ENCODE results near the gene PTGFRN.

DNA sequence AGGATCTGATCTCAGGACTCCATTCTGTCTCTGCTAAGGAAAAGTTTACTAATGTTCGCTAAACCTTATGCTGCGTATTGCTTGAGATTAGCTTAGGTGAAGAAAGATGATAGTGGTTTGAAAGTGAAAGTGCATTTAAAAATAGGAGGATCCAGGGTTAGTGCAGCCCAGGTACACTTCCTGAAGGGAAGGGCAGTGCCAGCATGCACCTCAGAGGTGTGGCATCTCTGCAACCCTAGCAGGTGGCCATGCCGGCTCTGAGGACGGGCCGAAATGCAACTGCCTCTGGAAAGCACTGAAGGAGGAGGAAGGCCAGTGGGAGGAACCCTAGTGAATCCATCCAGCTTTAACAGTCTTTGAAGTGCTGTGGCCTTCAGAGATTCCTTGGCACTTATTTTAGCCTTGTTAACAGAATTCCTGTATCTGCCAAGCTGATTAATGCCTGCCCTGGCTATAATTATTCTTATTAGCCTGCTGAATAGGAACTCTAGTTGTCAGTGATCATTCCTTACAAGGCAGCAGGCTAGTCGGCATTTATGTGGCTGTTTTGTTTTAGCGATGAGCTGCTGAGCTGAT, 5.5 kb downstream of the PTGFRN start:
- TF ChIP-seq, protein P1, sequence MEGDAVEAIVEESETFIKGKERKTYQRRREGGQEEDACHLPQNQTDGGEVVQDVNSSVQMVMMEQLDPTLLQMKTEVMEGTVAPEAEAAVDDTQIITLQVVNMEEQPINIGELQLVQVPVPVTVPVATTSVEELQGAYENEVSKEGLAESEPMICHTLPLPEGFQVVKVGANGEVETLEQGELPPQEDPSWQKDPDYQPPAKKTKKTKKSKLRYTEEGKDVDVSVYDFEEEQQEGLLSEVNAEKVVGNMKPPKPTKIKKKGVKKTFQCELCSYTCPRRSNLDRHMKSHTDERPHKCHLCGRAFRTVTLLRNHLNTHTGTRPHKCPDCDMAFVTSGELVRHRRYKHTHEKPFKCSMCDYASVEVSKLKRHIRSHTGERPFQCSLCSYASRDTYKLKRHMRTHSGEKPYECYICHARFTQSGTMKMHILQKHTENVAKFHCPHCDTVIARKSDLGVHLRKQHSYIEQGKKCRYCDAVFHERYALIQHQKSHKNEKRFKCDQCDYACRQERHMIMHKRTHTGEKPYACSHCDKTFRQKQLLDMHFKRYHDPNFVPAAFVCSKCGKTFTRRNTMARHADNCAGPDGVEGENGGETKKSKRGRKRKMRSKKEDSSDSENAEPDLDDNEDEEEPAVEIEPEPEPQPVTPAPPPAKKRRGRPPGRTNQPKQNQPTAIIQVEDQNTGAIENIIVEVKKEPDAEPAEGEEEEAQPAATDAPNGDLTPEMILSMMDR (conservative IDR thresholded peaks at IDR 0.05 in 1 of 2, IDR thresholded peaks at IDR 0.05 in 1 of 2; ENCODE audit: extremely low read depth in 1 of 2, insufficient read depth in 1 of 2, low read depth in 1 of 2, low read length in 2 of 2) = no peak
- no peak for TF ChIP-seq EZH2 (IDR thresholded peaks at IDR 0.05; ENCODE audit: borderline replicate concordance, low read length)
